Measurements from ENCODE around the gene NUP133. TPM values are rescaled to one million over a fixed set of nuclear protein-coding genes. Genes with fewer than 3 reads are reported as not detected.

Gene NUP133
- total RNA-seq, 6 donors from 2014 or later: 6.2 to 71.2 (median 28.3) TPM

DNA sequence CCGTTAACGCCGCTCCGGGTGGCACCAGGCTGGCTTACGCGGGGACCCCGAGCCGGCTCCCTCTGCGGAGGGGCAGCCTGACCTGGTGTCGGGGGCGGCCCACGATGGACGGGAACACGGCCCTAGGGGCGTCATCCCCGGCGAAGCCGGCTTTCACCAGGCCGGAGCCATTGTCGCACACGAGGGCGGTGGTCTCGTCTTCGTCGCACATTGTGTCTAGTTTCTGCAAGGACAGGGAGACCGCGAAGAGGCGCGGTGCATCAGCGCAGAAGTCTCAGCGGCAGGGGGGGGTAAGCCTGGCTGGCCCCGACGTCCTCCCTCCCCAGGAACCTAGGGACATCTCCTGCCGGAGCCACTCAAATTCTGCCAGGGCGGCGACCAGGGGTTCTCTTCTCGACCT, 75.2 kb downstream of the NUP133 start:
- Histone ChIP-seq H3K4me3 (no peak overlapping the region), H3K4me1 (peaks cover 17 to 41% (median 24%) of the 10 kb centered on the region in 4 donors), H3K27ac (no peak overlapping the region), H3K27me3 (peaks cover 4 to 50% (median 24%) of the 10 kb centered on the region in 4 donors), H3K36me3 (no peaks in the 10 kb centered on the region), H3K9me3 (no peaks in the 10 kb centered on the region)
- 13% methylated on average over 29 of the region's 37 CpGs; no CpG with 5 or more reads in 1 of the 2 donors for WGBS, 2 donors
- DNase-seq (peak in 1 of 2 donors; percentile 66), ATAC-seq (ENCODE audit: low FRiP score in 2 of 2) (no peak)
- TF ChIP-seq, protein P1, sequence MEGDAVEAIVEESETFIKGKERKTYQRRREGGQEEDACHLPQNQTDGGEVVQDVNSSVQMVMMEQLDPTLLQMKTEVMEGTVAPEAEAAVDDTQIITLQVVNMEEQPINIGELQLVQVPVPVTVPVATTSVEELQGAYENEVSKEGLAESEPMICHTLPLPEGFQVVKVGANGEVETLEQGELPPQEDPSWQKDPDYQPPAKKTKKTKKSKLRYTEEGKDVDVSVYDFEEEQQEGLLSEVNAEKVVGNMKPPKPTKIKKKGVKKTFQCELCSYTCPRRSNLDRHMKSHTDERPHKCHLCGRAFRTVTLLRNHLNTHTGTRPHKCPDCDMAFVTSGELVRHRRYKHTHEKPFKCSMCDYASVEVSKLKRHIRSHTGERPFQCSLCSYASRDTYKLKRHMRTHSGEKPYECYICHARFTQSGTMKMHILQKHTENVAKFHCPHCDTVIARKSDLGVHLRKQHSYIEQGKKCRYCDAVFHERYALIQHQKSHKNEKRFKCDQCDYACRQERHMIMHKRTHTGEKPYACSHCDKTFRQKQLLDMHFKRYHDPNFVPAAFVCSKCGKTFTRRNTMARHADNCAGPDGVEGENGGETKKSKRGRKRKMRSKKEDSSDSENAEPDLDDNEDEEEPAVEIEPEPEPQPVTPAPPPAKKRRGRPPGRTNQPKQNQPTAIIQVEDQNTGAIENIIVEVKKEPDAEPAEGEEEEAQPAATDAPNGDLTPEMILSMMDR (IDR thresholded peaks at IDR 0.05): no peak

DNA sequence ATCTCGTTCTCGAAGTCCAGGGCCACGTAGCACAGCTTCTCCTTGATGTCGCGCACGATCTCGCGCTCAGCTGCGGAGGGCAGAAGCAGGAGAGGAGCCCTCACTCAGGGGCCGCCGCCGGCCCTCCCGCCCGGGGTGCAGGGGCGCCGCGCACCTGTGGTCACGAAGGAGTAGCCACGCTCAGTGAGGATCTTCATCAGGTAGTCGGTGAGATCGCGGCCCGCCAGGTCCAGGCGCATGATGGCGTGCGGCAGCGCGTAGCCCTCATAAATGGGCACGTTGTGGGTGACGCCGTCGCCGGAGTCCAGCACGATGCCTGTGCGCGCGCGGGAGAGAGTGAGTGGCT, 76.1 kb downstream of the NUP133 start:
- peaks cover 17 to 41% (median 24%) of the 10 kb centered on the region in 4 donors for H3K4me1 ChIP-seq
- 11% methylated on average over 31 of the region's 38 CpGs; no CpG with 5 or more reads in 1 of the 2 donors for WGBS, 2 donors
- H3K27ac ChIP-seq: no peak overlapping the region
- peak overlapping the region in 1 of 4 donors; percentile 7 for H3K4me3 ChIP-seq
- H3K27me3 ChIP-seq: peaks cover 4 to 50% (median 24%) of the 10 kb centered on the region in 4 donors
- ATAC-seq (ENCODE audit: low FRiP score in 2 of 2) (no peak), DNase-seq (peak in 1 of 2 donors; percentile 79)
- no peaks in the 10 kb centered on the region for H3K36me3 ChIP-seq
- H3K9me3 ChIP-seq: no peaks in the 10 kb centered on the region
- TF ChIP-seq POLR2AphosphoS5 (IDR thresholded peaks at IDR 0.05) (no peak), POLR2A (IDR thresholded peaks at IDR 0.05) (no peak), EP300 (IDR thresholded peaks at IDR 0.05) (no peak)
- TF ChIP-seq, protein P1 (IDR thresholded peaks at IDR 0.05): no peak

GRCh38 chr1:229431284-229432115, 76.6 kb downstream of the NUP133 start:
- peak in 1 of 2 donors; percentile 72 for DNase-seq
- peaks cover 17 to 41% (median 24%) of the 10 kb centered on the region in 4 donors for H3K4me1 ChIP-seq
- no peak for ATAC-seq (ENCODE audit: low FRiP score in 2 of 2)
- peaks cover 4 to 50% (median 24%) of the 10 kb centered on the region in 4 donors for H3K27me3 ChIP-seq
- no peak overlapping the region for H3K27ac ChIP-seq
- WGBS, 2 donors: 5 to 6% methylated on average over 24 to 25 of the region's 65 CpGs
- TF ChIP-seq POLR2AphosphoS5 (IDR thresholded peaks at IDR 0.05) (no peak), EP300 (IDR thresholded peaks at IDR 0.05) (no peak), POLR2A (IDR thresholded peaks at IDR 0.05) (no peak)
- TF ChIP-seq, protein P1 (IDR thresholded peaks at IDR 0.05): no peak
- H3K36me3 ChIP-seq: no peaks in the 10 kb centered on the region
- no peaks in the 10 kb centered on the region for H3K9me3 ChIP-seq
- H3K4me3 ChIP-seq: peak overlapping the region in 1 of 4 donors; percentile 7

DNA sequence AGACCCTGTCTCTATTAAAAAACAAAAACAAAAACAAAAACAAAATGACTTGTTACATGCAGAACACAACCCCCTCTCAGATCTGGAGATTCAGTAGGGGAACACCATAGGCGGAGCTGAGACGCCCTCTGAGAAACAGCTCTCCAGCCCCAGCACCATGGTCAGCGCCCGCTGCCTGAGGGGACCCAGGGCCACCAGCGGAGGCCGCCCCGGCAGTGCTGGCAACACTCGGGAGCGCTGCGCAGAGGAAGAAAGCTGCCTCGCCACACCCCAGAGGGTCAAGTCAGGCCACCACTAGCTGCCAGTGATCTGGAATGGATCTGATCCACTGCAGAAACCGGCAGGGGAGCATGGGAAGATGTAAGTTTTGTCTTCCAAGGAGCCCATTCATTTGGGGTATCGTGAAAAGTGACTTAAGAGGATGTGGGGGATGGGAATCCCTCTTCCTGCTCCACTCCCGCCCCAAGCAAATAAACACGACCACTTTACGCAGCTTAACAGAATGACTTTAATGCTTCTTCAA, 77.3 kb downstream of the NUP133 start:
- H3K4me1 ChIP-seq: peaks cover 17 to 41% (median 24%) of the 10 kb centered on the region in 4 donors
- no peak overlapping the region for H3K27ac ChIP-seq
- DNase-seq (peak; percentile 47 to 88), ATAC-seq (ENCODE audit: low FRiP score in 2 of 2) (peak; percentile 49 to 78)
- WGBS, 2 donors: 3 to 4% methylated on average over 10 to 16 of the region's 16 CpGs
- no peak overlapping the region for H3K4me3 ChIP-seq
- H3K27me3 ChIP-seq: peaks cover 4 to 50% (median 24%) of the 10 kb centered on the region in 4 donors
- H3K36me3 ChIP-seq: no peaks in the 10 kb centered on the region
- no peaks in the 10 kb centered on the region for H3K9me3 ChIP-seq
- no peak for TF ChIP-seq EP300 (IDR thresholded peaks at IDR 0.05)

- no peak for DNase-seq
- TF ChIP-seq EP300 (IDR thresholded peaks at IDR 0.05) (no peak), POLR2A (IDR thresholded peaks at IDR 0.05) (no peak), POLR2AphosphoS5 (IDR thresholded peaks at IDR 0.05) (no peak)
- TF ChIP-seq, protein P1 (IDR thresholded peaks at IDR 0.05): no peak
- peaks cover 0 to 6% (median 4%) of the 10 kb centered on the region in 4 donors for H3K9me3 ChIP-seq
- no peak overlapping the region for H3K4me3 ChIP-seq
- H3K4me1 ChIP-seq: peaks cover 16 to 25% (median 17%) of the 10 kb centered on the region in 4 donors
- no peak overlapping the region for H3K27ac ChIP-seq
- no peak for ATAC-seq (ENCODE audit: low FRiP score in 2 of 2)
- no peaks in the 10 kb centered on the region for H3K36me3 ChIP-seq
- H3K27me3 ChIP-seq: peaks cover 4 to 32% (median 14%) of the 10 kb centered on the region in 4 donors
- WGBS, 2 donors: 82 to 87% methylated on average over 3 of the region's 3 CpGs
Measured at GRCh38 chr1:229428256-229428655, 79.9 kb downstream of the NUP133 start.
